PC-9 (cell line): ENCODE measurements around the gene DDX39A. TPM values are rescaled to one million over a fixed set of nuclear protein-coding genes. Genes with fewer than 3 reads are reported as not detected.
"Not testable (repeated sequence)": the region's sequence is repeated elsewhere in the genome, so short reads cannot be mapped to it uniquely, and the experiment has no call there.

Source experiments
- BruUV-seq: library from RNA; stranded (reverse); fragments of 400-500 nt; replicated peaks from 2 replicates; lab custom pipeline; 2021; lab: Mats Ljungman, UMichigan
- CTCF ChIA-PET: fragments of 300-600 bp; sonication (Branson Sonifier 250); formaldehyde crosslinking; loops from one replicate; lab custom pipeline; 2022; ENCODE audit warnings: antibody characterized with exemption; lab: Charles Lee
- POLR2A ChIA-PET: fragments of 300-600 bp; sonication (Branson Sonifier 250); formaldehyde crosslinking; loops from one replicate; lab custom pipeline; 2022; ENCODE audit warnings: antibody characterized with exemption; ENCODE audit not compliant: unreplicated experiment; lab: Charles Lee
- DNase-seq, 2 experiments: peaks; one replicate each; pipeline versions ENCODE4 v3.0.0 to v3.0.0-alpha.2; 2015 to 2022; ENCODE audit warnings: mixed read lengths in 1 of 2
- H2AFZ ChIP-seq: fragments of 200-600 bp; sonication (generic); 2 replicates; pipeline ENCODE4 v1.8.1; 2017; ENCODE audit warnings: antibody characterized with exemption
- H3F3A ChIP-seq: fragments of 200-600 bp; sonication (generic); 2 replicates; pipeline ENCODE4 v1.8.1; 2017; ENCODE audit warnings: antibody characterized with exemption, mild to moderate bottlenecking, low read depth; ENCODE audit not compliant: insufficient read depth
- H3K27ac ChIP-seq: fragments of 200-600 bp; sonication (generic); 2 replicates; pipeline ENCODE4 v1.6.1; 2016; ENCODE audit warnings: mixed run types
- H3K27me3 ChIP-seq: fragments of 200-600 bp; sonication (generic); 2 replicates; pipeline ENCODE4 v1.6.1; 2016; ENCODE audit warnings: low read depth, mixed run types; ENCODE audit not compliant: insufficient read depth
- H3K36me3 ChIP-seq: fragments of 200-600 bp; sonication (generic); 2 replicates; pipeline ENCODE4 v1.6.1; 2016; ENCODE audit warnings: low read depth, mixed run types
- H3K4me1 ChIP-seq: fragments of 200-600 bp; sonication (generic); replicated peaks from 2 replicates; pipeline ENCODE4 v1.6.1; 2016; ENCODE audit warnings: mixed run types; ENCODE audit not compliant: insufficient read depth
- H3K4me2 ChIP-seq: fragments of 200-600 bp; sonication (generic); 2 replicates; pipeline ENCODE4 v1.6.1; 2017; ENCODE audit warnings: mixed run types
- H3K4me3 ChIP-seq: fragments of 200-600 bp; sonication (generic); 2 replicates; pipeline ENCODE4 v1.6.1; 2016; ENCODE audit warnings: mixed run types
- H3K79me2 ChIP-seq: fragments of 200-600 bp; sonication (generic); 2 replicates; pipeline ENCODE4 v1.6.1; 2017; ENCODE audit warnings: low read depth, mixed run types
- H3K9me2 ChIP-seq: fragments of 200-600 bp; sonication (generic); 2 replicates; pipeline ENCODE4 v1.8.1; 2017; ENCODE audit warnings: mild to moderate bottlenecking; ENCODE audit not compliant: insufficient read depth
- H3K9me3 ChIP-seq: fragments of 200-600 bp; sonication (generic); 2 replicates; pipeline ENCODE4 v1.8.1; 2016; ENCODE audit warnings: low read depth; ENCODE audit not compliant: insufficient read depth
- H4K20me1 ChIP-seq: fragments of 200-600 bp; sonication (generic); 2 replicates; pipeline ENCODE4 v1.8.1; 2017; ENCODE audit not compliant: insufficient read depth
- EZH2 ChIP-seq: fragments of 200-600 bp; sonication (generic); IDR thresholded peaks from 2 replicates; pipeline ENCODE4 v1.8.0; 2017; ENCODE audit warnings: antibody characterized with exemption, low read depth
- intact Hi-C: fragments of 100-400 bp; cut with micrococcal nuclease; formaldehyde crosslinking; loops from one replicate; pipeline ENCODE4 v1.10.0; 2022; ENCODE audit not compliant: unreplicated experiment
- total RNA-seq: library from RNA; stranded (reverse); gene quantifications from 2 replicates; pipeline ENCODE4 v1.2.3, GENCODE V29; 2021
- TF ChIP-seq, protein P1 (sequence below): fragments of 200-600 bp; sonication (generic); conservative IDR thresholded peaks from 2 replicates; pipeline ENCODE4 v1.6.1; 2017; ENCODE audit warnings: mixed run types, antibody characterized with exemption, mild to moderate bottlenecking, moderate library complexity

The DDX39A gene
- total RNA-seq, 1 experiment from 2014 or later: 67.4 TPM

DNA sequence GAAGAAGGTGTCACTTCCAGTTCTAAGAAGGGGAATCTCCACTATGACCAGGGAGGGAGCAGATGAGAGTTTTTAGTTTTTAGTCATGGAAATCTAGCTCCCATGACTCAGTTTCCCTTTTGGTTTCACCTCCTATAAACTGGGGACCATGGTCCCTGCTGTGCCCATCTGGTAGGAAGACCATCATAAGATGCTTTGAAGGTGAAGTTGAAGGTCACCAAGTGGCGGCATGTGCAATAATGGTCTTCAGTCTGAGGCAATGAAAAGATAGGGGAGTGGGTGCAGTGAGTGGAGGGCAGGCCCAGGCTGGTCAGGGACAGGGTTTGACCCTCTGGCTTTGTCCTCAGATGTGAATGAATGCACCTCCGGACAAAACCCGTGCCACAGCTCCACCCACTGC, 22.4 kb downstream of the DDX39A start:
- DNase-seq, CTCF ChIA-PET, H3K4me3 ChIP-seq, H3K4me1 ChIP-seq, H3K27me3 ChIP-seq, H3K79me2 ChIP-seq, H3K9me3 ChIP-seq, H3K9me2 ChIP-seq, BruUV-seq, H4K20me1 ChIP-seq, intact Hi-C loops, H3K36me3 ChIP-seq, H3K27ac ChIP-seq, H3K4me2 ChIP-seq, H2AFZ ChIP-seq: not testable (repeated sequence)
- POLR2A ChIA-PET: interaction anchor here (0.6 kb wide), 1 partner anchor 516 kb away, joined by 3 read pairs; no protein-coding TSS in a partner anchor
- peaks cover 11% of the 10 kb centered on the region for H3F3A ChIP-seq

DNA sequence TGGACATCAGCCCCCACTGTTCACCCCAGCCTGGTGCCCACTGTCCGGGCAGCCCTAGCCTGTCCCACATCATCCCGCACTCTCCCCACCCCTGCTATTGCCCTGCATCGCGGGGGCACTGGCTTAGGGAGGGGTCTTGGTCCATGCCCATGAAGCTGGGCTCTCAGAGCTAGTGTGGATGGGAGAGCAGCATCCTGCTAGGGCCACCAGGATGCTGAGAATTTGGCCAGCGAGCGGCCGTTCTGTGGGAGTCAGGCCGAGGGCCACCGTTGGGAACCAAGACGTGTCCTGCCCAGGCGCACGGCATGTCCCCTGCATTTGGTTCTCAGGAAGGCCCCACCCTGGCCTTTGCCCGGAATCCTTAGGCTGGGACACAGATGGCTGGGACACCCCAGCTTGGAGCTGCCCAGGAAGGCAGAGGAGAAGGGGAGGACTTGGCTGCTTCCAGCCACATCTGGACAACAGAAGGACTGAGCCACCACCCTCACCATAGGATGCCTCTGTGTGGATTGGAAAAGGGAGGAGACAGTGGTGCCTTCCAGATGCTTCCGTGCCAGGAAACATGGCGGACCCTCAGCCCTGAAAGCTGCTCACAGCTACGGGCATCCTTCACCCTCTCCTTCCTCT, 23.3 kb downstream of the DDX39A start:
- Histone ChIP-seq H4K20me1 (no peaks in the 10 kb centered on the region), H3K4me3 (no peak overlapping the region), H3K9me2 (no peaks in the 10 kb centered on the region), H3K4me2 (no peak overlapping the region), H3K4me1 (no peaks in the 10 kb centered on the region), H3K27ac (no peak overlapping the region), H3K79me2 (no peaks in the 10 kb centered on the region), H3K9me3 (no peaks in the 10 kb centered on the region), H3K27me3 (no peaks in the 10 kb centered on the region), H3K36me3 (peaks cover 3% of the 10 kb centered on the region; the same call in 1 of the 2 replicates), H3F3A (peaks cover 11% of the 10 kb centered on the region), H2AFZ (no peak overlapping the region)
- no TSS peak for BruUV-seq
- no peak for TF ChIP-seq EZH2
- ChIA-PET CTCF (no interaction called here), POLR2A (no interaction called here)
- intact Hi-C loops: no loop called here
- DNase-seq: no peak

DNA sequence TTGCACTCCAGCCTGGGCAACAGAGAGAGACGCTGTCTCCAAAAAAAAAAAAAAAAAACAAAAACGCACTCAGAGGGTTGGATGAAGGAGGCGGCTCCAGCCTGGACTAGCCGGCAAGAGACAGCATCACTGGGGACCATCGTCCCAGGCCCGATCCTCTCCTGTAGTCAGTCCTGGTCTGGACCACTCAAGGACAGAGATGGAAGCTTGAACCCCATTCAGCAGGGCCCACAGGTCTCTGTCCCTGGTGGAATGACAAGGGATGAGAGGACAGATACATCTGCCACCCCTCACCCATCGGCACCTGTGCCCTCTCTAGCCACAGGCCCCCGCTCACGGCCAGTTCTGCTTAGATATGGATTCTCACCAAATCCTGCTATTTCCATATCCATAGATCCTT, 23.9 kb downstream of the DDX39A start:
- Histone ChIP-seq H3K9me3 (no peaks in the 10 kb centered on the region), H3K4me2 (no peak overlapping the region), H4K20me1 (no peaks in the 10 kb centered on the region), H2AFZ (no peak overlapping the region), H3K36me3 (peaks cover 3% of the 10 kb centered on the region; the same call in 1 of the 2 replicates), H3K4me1 (no peaks in the 10 kb centered on the region), H3K27me3 (no peaks in the 10 kb centered on the region), H3F3A (peaks cover 7% of the 10 kb centered on the region; the same call in 1 of the 2 replicates), H3K4me3 (no peak overlapping the region), H3K9me2 (no peaks in the 10 kb centered on the region), H3K79me2 (no peaks in the 10 kb centered on the region), H3K27ac (no peak overlapping the region)
- no TSS peak for BruUV-seq
- DNase-seq: no peak
- TF ChIP-seq, protein P1, sequence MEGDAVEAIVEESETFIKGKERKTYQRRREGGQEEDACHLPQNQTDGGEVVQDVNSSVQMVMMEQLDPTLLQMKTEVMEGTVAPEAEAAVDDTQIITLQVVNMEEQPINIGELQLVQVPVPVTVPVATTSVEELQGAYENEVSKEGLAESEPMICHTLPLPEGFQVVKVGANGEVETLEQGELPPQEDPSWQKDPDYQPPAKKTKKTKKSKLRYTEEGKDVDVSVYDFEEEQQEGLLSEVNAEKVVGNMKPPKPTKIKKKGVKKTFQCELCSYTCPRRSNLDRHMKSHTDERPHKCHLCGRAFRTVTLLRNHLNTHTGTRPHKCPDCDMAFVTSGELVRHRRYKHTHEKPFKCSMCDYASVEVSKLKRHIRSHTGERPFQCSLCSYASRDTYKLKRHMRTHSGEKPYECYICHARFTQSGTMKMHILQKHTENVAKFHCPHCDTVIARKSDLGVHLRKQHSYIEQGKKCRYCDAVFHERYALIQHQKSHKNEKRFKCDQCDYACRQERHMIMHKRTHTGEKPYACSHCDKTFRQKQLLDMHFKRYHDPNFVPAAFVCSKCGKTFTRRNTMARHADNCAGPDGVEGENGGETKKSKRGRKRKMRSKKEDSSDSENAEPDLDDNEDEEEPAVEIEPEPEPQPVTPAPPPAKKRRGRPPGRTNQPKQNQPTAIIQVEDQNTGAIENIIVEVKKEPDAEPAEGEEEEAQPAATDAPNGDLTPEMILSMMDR: no peak
- TF ChIP-seq EZH2: no peak
- intact Hi-C loops: no loop called here
- ChIA-PET CTCF (no interaction called here), POLR2A (no interaction called here)

DNA sequence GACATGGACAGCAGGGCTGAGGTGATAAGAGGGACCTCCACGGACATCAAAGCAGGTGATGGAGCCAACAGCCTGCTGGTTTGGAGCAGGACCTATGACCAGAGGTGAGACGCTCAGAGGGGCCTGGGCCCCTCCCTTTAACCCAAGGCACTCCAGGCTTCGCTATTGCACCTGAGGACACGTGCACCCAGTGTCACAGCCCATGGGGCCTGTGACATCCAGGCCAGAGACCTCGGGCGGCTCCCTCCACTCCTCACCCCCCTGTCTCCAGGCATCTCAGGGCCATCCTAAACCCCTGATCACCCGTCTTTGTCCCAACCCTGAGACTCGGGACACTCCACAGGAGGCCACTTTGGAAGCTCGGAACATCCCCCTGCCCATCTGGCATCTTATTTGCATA, 25.0 kb downstream of the DDX39A start:
- H3K4me1 ChIP-seq: no peaks in the 10 kb centered on the region
- intact Hi-C loops: no loop called here
- POLR2A ChIA-PET: no interaction called here
- no peak for TF ChIP-seq EZH2
- TF ChIP-seq, protein P1: no peak
- H3K27me3 ChIP-seq: no peaks in the 10 kb centered on the region
- H3K36me3 ChIP-seq: peaks cover 3% of the 10 kb centered on the region; the same call in 1 of the 2 replicates
- H3K9me2 ChIP-seq: no peaks in the 10 kb centered on the region
- H3K79me2 ChIP-seq: no peaks in the 10 kb centered on the region
- no peak overlapping the region for H3K27ac ChIP-seq
- DNase-seq: no peak
- CTCF ChIA-PET: no interaction called here
- no peak overlapping the region for H3K4me2 ChIP-seq
- no peak overlapping the region for H2AFZ ChIP-seq
- no peak overlapping the region for H3K4me3 ChIP-seq
- no TSS peak for BruUV-seq
- H3F3A ChIP-seq: no peaks in the 10 kb centered on the region
- no peaks in the 10 kb centered on the region for H3K9me3 ChIP-seq
- H4K20me1 ChIP-seq: no peaks in the 10 kb centered on the region
